OCI-LY1 (cell line): ENCODE results near the gene ERBB4.

ENCODE experiments used
- CTCF ChIP-seq: fragments of 200-600 bp; sonication (generic), shearing (Covaris generic); IDR thresholded peaks from 2 replicates; pipeline ENCODE4 v1.5.1; 2017; ENCODE audit warnings: mild to moderate bottlenecking, antibody characterized with exemption, low read length, moderate library complexity, mixed read lengths
- EZH2 ChIP-seq: fragments of 200-600 bp; sonication (generic), shearing (Covaris generic); IDR thresholded peaks from 2 replicates; pipeline ENCODE4 v1.8.0; 2017; ENCODE audit warnings: borderline replicate concordance, mixed run types, mild to moderate bottlenecking, antibody characterized with exemption, low read length, moderate library complexity, mixed read lengths

- TF ChIP-seq CTCF: no peak
- no peak for TF ChIP-seq EZH2
Observed at GRCh38 chr2:211864328-211864727, 674.3 kb downstream of the ERBB4 start.
